Vagina (tissue), 2 donors: Measurements from ENCODE around the gene SMTNL2. TPM values are rescaled to one million over a fixed set of nuclear protein-coding genes. Genes with fewer than 3 reads are reported as not detected.

Experiments used
- DNase-seq, 2 donors: peaks; one replicate each; pipeline ENCODE4 v3.0.0-alpha.2; 2017; ENCODE audit errors: extremely low spot score in 2 of 2
- H3K27ac ChIP-seq: fragments of 200-600 bp; sonication (generic); one replicate; pipeline ENCODE4 v1.5.1; 2019
- H3K27me3 ChIP-seq: fragments of 200-600 bp; sonication (generic); one replicate; pipeline ENCODE4 v1.5.1; 2019
- H3K36me3 ChIP-seq, 2 donors: fragments of 200-600 bp; sonication (generic); one replicate each; pipeline ENCODE4 v1.5.1; 2017 to 2019
- H3K4me1 ChIP-seq: fragments of 200-600 bp; sonication (generic); one replicate; pipeline ENCODE4 v1.5.1; 2019
- H3K4me3 ChIP-seq, 2 donors: fragments of 200-600 bp; sonication (generic); 1 replicate in 1 of 2; 2 replicates in 1 of 2; pipeline ENCODE4 v1.5.1; 2016 to 2019
- H3K9me3 ChIP-seq: fragments of 200-600 bp; sonication (generic); one replicate; pipeline ENCODE4 v1.5.1; 2019
- CTCF ChIP-seq, 3 experiments: fragments of 450-650 bp in 2 of 3; fragments of 200-600 bp in 1 of 3; sonication (generic) in 1 of 3; IDR thresholded peaks; one replicate each; pipeline ENCODE4 v1.5.1; 2017 to 2019; ENCODE audit warnings: antibody characterized with exemption in 3 of 3, mild to moderate bottlenecking in 2 of 3, moderate library complexity in 2 of 3
- POLR2A ChIP-seq, 2 donors: fragments of 450-650 bp; IDR thresholded peaks; one replicate each; pipeline ENCODE4 v1.6.1; 2017; ENCODE audit warnings: antibody characterized with exemption in 2 of 2, mild to moderate bottlenecking in 2 of 2, moderate library complexity in 2 of 2
- POLR2AphosphoS5 ChIP-seq, 2 donors: sonication (generic); formaldehyde crosslinking; IDR thresholded peaks; one replicate each; pipeline ENCODE4 v1.9.0; 2017; ENCODE audit warnings: antibody characterized with exemption in 2 of 2, mild to moderate bottlenecking in 2 of 2, low read depth in 1 of 2; ENCODE audit not compliant: insufficient read depth in 1 of 2
- intact Hi-C: fragments of 100-400 bp; cut with DNase I; formaldehyde crosslinking; loops from one replicate; pipeline ENCODE4 v1.15.1; 2023
- total RNA-seq: library from RNA; depleted of rRNA; stranded (reverse); fragments of >200 nt; gene quantifications from one replicate; pipeline ENCODE4 v1.2.3, GENCODE V29; 2016

Gene SMTNL2
- total RNA-seq, 1 donor from 2014 or later = 2.5 TPM

DNA sequence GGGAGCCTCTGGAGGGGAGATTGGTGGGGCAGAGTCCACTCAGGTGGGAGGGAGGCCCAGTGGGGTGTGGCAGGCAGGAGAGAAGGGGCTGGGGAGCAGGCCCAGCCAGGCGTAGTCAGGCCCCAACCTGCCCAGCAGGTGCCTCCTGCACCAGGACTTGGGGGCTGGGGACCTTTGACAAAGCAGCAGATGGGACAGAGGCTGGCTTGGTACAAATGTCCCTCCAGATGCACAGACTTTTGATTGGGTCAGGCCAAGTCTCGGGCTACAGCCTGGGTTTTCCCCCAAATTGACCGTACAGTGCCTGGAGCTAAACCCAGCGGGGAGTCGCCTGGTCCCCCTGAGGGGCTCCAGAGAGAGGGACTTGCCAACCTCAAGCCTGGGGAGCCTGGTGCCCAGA is 24.4 kb upstream of the SMTNL2 start:
- peaks cover 17% of the 10 kb centered on the region for H3K4me1 ChIP-seq
- H3K27ac ChIP-seq = no peak overlapping the region
- TF ChIP-seq CTCF (IDR thresholded peaks at IDR 0.05) = no peak
- no peak for TF ChIP-seq POLR2AphosphoS5 (IDR thresholded peaks at IDR 0.05; ENCODE audit: insufficient read depth in 1 of 2, low read depth in 1 of 2)
- no peak for TF ChIP-seq POLR2A (IDR thresholded peaks at IDR 0.05)
- DNase-seq = no peak
- no peaks in the 10 kb centered on the region for H3K36me3 ChIP-seq
- peak overlapping the region in 1 of 2 donors; percentile 24 for H3K4me3 ChIP-seq
- no peaks in the 10 kb centered on the region for H3K27me3 ChIP-seq
- intact Hi-C loops = no loop called here
- no peaks in the 10 kb centered on the region for H3K9me3 ChIP-seq

GRCh38 chr17:4560421-4560820 is 23.9 kb upstream of the SMTNL2 start, which contains the start of gene GGT6:
Gene GGT6 (minus strand): TSS chr17:4560577. CDS start chr17:4560521, 56 bp downstream.
- Histone ChIP-seq H3K27me3 (no peaks in the 10 kb centered on the region), H3K27ac (no peak within 1 kb of the TSS), H3K9me3 (no peaks in the 10 kb centered on the region), H3K4me3 (peak within 1 kb of the TSS in 1 of 2 donors; percentile 24), H3K4me1 (peaks cover 20% of the 10 kb centered on the region), H3K36me3 (no peaks in the 10 kb centered on the region)
- TF ChIP-seq CTCF (IDR thresholded peaks at IDR 0.05) (no peak), POLR2AphosphoS5 (IDR thresholded peaks at IDR 0.05; ENCODE audit: insufficient read depth in 1 of 2, low read depth in 1 of 2) (no peak), POLR2A (IDR thresholded peaks at IDR 0.05) (no peak)
- DNase-seq = no peak
- intact Hi-C loops = no loop called here

GRCh38 chr17:4560837-4561256 is 23.5 kb upstream of the SMTNL2 start:
- H3K27ac ChIP-seq = no peak overlapping the region
- intact Hi-C loops = no loop called here
- H3K27me3 ChIP-seq = no peaks in the 10 kb centered on the region
- H3K9me3 ChIP-seq = no peaks in the 10 kb centered on the region
- DNase-seq = no peak
- no peak overlapping the region for H3K4me3 ChIP-seq
- peaks cover 21% of the 10 kb centered on the region for H3K4me1 ChIP-seq
- H3K36me3 ChIP-seq = no peaks in the 10 kb centered on the region
- TF ChIP-seq POLR2AphosphoS5 (IDR thresholded peaks at IDR 0.05; ENCODE audit: insufficient read depth in 1 of 2, low read depth in 1 of 2) (no peak), POLR2A (IDR thresholded peaks at IDR 0.05) (no peak), CTCF (IDR thresholded peaks at IDR 0.05) (no peak)

GRCh38 chr17:4562015-4562969 is 22.0 kb upstream of the SMTNL2 start:
- TF ChIP-seq POLR2A (IDR thresholded peaks at IDR 0.05) = no peak
- H3K36me3 ChIP-seq = no peaks in the 10 kb centered on the region
- intact Hi-C loops = no loop called here
- H3K9me3 ChIP-seq = no peaks in the 10 kb centered on the region
- no peaks in the 10 kb centered on the region for H3K27me3 ChIP-seq
- H3K4me1 ChIP-seq = peaks cover 14% of the 10 kb centered on the region
- no peak for DNase-seq
- peak overlapping the region; percentile 17 for H3K27ac ChIP-seq
- no peak overlapping the region for H3K4me3 ChIP-seq

- Histone ChIP-seq H3K9me3 (no peaks in the 10 kb centered on the region), H3K27ac (no peak overlapping the region), H3K4me1 (peaks cover 14% of the 10 kb centered on the region), H3K27me3 (no peaks in the 10 kb centered on the region), H3K4me3 (no peak overlapping the region), H3K36me3 (no peaks in the 10 kb centered on the region)
- intact Hi-C loops = loop anchor here (2.0 kb wide), 1 partner anchor 61 kb away; no protein-coding TSS in a partner anchor
- DNase-seq = no peak
- TF ChIP-seq CTCF (IDR thresholded peaks at IDR 0.05) = peak; percentile 38 to 71 (median 62)
- TF ChIP-seq POLR2A (IDR thresholded peaks at IDR 0.05) = no peak
- TF ChIP-seq POLR2AphosphoS5 (IDR thresholded peaks at IDR 0.05; ENCODE audit: insufficient read depth in 1 of 2, low read depth in 1 of 2) = peak in 1 of 2 donors; percentile 49
Observed at GRCh38 chr17:4565209-4566141, 18.9 kb upstream of the SMTNL2 start.
